ENCODE results near the gene MYO7A.

Gene MYO7A

GRCh38 chr11:77212314-77213007 lies 84.4 kb downstream of the MYO7A start:
- no peak for DNase-seq (ENCODE audit: low read depth in 1 of 2, low spot score in 1 of 2)

- DNase-seq (ENCODE audit: low read depth in 1 of 2, low spot score in 1 of 2) = no peak
These were observed 85.1 kb downstream of the MYO7A start for GRCh38 chr11:77213029-77213579.

GRCh38 chr11:77213589-77214428 lies 85.8 kb downstream of the MYO7A start:
- no peak for DNase-seq (ENCODE audit: low read depth in 1 of 2, low spot score in 1 of 2)

- no peak for DNase-seq (ENCODE audit: low read depth in 1 of 2, low spot score in 1 of 2)
These were observed 86.5 kb downstream of the MYO7A start for GRCh38 chr11:77214557-77214956.

GRCh38 chr11:77215106-77215505 lies 87.1 kb downstream of the MYO7A start:
- DNase-seq (ENCODE audit: low read depth in 1 of 2, low spot score in 1 of 2) = no peak

GRCh38 chr11:77217156-77217555 lies 89.1 kb downstream of the MYO7A start:
- no peak for DNase-seq (ENCODE audit: low read depth in 1 of 2, low spot score in 1 of 2)

- DNase-seq (ENCODE audit: low read depth in 1 of 2, low spot score in 1 of 2) = no peak
These were observed 95.8 kb downstream of the MYO7A start for GRCh38 chr11:77223797-77224196.

- no peak for DNase-seq (ENCODE audit: low read depth in 1 of 2, low spot score in 1 of 2)
These were observed 103.0 kb downstream of the MYO7A start for GRCh38 chr11:77230878-77231605.

GRCh38 chr11:77231800-77232199 lies 103.8 kb downstream of the MYO7A start:
- no peak for DNase-seq (ENCODE audit: low read depth in 1 of 2, low spot score in 1 of 2)

GRCh38 chr11:77232242-77232641 lies 104.2 kb downstream of the MYO7A start:
- DNase-seq (ENCODE audit: low read depth in 1 of 2, low spot score in 1 of 2) = no peak

GRCh38 chr11:77233011-77233410 lies 105.0 kb downstream of the MYO7A start:
- DNase-seq (ENCODE audit: low read depth in 1 of 2, low spot score in 1 of 2) = no peak

GRCh38 chr11:77236901-77237300 lies 108.9 kb downstream of the MYO7A start:
- DNase-seq (ENCODE audit: low read depth in 1 of 2, low spot score in 1 of 2) = no peak

GRCh38 chr11:77244277-77245027 lies 116.4 kb downstream of the MYO7A start:
- no peak for DNase-seq (ENCODE audit: low read depth in 1 of 2, low spot score in 1 of 2)

- no peak for DNase-seq (ENCODE audit: low read depth in 1 of 2, low spot score in 1 of 2)
These were observed 121.4 kb downstream of the MYO7A start for GRCh38 chr11:77249427-77249826.

- no peak for DNase-seq (ENCODE audit: low read depth in 1 of 2, low spot score in 1 of 2)
These were observed 123.0 kb downstream of the MYO7A start for GRCh38 chr11:77250881-77251640.

- DNase-seq (ENCODE audit: low read depth in 1 of 2, low spot score in 1 of 2) = no peak
These were observed 124.7 kb downstream of the MYO7A start for GRCh38 chr11:77252555-77253270.

GRCh38 chr11:77253690-77254089 lies 125.6 kb downstream of the MYO7A start:
- DNase-seq (ENCODE audit: low read depth in 1 of 2, low spot score in 1 of 2) = no peak

GRCh38 chr11:77259641-77260040 lies 131.6 kb downstream of the MYO7A start:
- no peak for DNase-seq (ENCODE audit: low read depth in 1 of 2, low spot score in 1 of 2)

- DNase-seq (ENCODE audit: low read depth in 1 of 2, low spot score in 1 of 2) = no peak
These were observed 134.8 kb downstream of the MYO7A start for GRCh38 chr11:77262803-77263202.

Data from activated CD4-positive, alpha-beta T cell treated with anti-CD3 and anti-CD28 coated beads, Interleukin-2, amount 50 U/mL, for 24 hours (primary cell).